ENCODE results near the gene METTL25B.
"Not testable (repeated sequence)": the region's sequence is repeated elsewhere in the genome, so short reads cannot be mapped to it uniquely, and the experiment has no call there.

Gene METTL25B

DNA sequence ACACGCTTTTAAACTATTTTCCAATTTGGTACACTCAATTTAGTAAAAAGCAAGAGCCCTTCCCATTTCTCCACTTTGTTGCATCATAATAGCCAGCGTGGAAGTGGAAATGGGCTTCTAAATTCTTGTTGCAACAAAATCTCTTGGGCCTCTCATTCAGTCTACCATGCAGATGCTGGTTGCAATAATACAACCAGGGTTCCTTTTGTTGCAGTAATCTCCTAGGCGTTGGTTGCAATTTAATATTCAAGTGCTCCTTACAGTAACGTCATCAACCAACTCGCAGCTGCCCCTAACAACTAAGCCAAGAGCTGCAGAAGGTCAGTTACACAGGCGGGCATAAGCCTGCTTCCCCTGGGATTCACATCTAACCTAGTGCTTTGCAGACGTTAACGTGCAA, 25.9 kb downstream of the METTL25B start:
- Histone ChIP-seq H3K4me1 (ENCODE audit: low read length) (peaks cover 13% of the 10 kb centered on the region), H3K4me3 (ENCODE audit: low read length) (no peak overlapping the region), H3K4me2 (ENCODE audit: low read length) (no peak overlapping the region), H3K79me2 (ENCODE audit: low read length) (peaks cover 40% of the 10 kb centered on the region), H3K36me3 (replicated peaks; ENCODE audit: low read depth, low read length) (peaks cover 15% of the 10 kb centered on the region), H3K9ac (ENCODE audit: low read length) (no peak overlapping the region), H3K27ac (ENCODE audit: low read length) (no peak overlapping the region), H4K20me1 (ENCODE audit: insufficient read depth, low read length) (no peaks in the 10 kb centered on the region), H3K27me3 (ENCODE audit: low read depth, low read length) (no peaks in the 10 kb centered on the region), H2AFZ (ENCODE audit: low read depth, low read length) (no peak overlapping the region), H3K9me3 (ENCODE audit: insufficient read depth, low read length) (no peaks in the 10 kb centered on the region)
- TF ChIP-seq, protein P1, sequence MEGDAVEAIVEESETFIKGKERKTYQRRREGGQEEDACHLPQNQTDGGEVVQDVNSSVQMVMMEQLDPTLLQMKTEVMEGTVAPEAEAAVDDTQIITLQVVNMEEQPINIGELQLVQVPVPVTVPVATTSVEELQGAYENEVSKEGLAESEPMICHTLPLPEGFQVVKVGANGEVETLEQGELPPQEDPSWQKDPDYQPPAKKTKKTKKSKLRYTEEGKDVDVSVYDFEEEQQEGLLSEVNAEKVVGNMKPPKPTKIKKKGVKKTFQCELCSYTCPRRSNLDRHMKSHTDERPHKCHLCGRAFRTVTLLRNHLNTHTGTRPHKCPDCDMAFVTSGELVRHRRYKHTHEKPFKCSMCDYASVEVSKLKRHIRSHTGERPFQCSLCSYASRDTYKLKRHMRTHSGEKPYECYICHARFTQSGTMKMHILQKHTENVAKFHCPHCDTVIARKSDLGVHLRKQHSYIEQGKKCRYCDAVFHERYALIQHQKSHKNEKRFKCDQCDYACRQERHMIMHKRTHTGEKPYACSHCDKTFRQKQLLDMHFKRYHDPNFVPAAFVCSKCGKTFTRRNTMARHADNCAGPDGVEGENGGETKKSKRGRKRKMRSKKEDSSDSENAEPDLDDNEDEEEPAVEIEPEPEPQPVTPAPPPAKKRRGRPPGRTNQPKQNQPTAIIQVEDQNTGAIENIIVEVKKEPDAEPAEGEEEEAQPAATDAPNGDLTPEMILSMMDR (IDR thresholded peaks at IDR 0.05; ENCODE audit: low read depth, low read length) = no peak
- no peak for TF ChIP-seq EZH2phosphoT487 (IDR thresholded peaks at IDR 0.05; ENCODE audit: low read depth)

DNA sequence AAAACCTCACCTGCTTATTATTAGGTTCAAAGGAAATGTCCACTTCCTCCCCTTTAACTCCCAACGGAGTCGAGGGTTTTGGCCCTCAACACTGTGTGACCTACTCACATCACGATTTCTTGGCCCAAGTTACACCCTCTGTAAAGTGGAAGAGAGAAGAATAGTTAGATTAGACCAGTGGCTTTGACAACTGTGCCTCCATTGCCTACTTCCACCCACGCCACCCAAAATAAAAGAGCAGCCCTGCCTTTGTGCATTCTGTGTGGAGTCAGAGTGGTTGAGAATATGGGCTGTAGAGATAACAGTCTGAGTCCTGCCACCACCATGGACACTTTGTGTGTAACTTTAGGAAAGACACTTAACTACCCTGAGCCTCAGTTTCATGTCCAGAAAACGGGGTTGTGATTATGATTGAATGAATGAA, 27.3 kb downstream of the METTL25B start:
- H4K20me1 ChIP-seq (ENCODE audit: insufficient read depth, low read length) = no peaks in the 10 kb centered on the region
- no peak overlapping the region for H3K4me2 ChIP-seq (ENCODE audit: low read length)
- no peak overlapping the region for H2AFZ ChIP-seq (ENCODE audit: low read depth, low read length)
- peaks cover 8% of the 10 kb centered on the region for H3K4me1 ChIP-seq (ENCODE audit: low read length)
- no peak overlapping the region for H3K9ac ChIP-seq (ENCODE audit: low read length)
- peaks cover 2% of the 10 kb centered on the region for H3K36me3 ChIP-seq (replicated peaks; ENCODE audit: low read depth, low read length)
- TF ChIP-seq, protein P1 (IDR thresholded peaks at IDR 0.05; ENCODE audit: low read depth, low read length) = no peak
- no peak for TF ChIP-seq EZH2phosphoT487 (IDR thresholded peaks at IDR 0.05; ENCODE audit: low read depth)
- H3K9me3 ChIP-seq (ENCODE audit: insufficient read depth, low read length) = no peaks in the 10 kb centered on the region
- H3K27ac ChIP-seq (ENCODE audit: low read length) = no peak overlapping the region
- H3K79me2 ChIP-seq (ENCODE audit: low read length) = peaks cover 27% of the 10 kb centered on the region
- no peak overlapping the region for H3K4me3 ChIP-seq (ENCODE audit: low read length)
- no peaks in the 10 kb centered on the region for H3K27me3 ChIP-seq (ENCODE audit: low read depth, low read length)

- Histone ChIP-seq H3K27me3 (ENCODE audit: low read depth, low read length) (no peaks in the 10 kb centered on the region), H4K20me1 (ENCODE audit: insufficient read depth, low read length) (no peaks in the 10 kb centered on the region), H2AFZ (ENCODE audit: low read depth, low read length) (no peak overlapping the region), H3K4me1 (ENCODE audit: low read length) (peaks cover 8% of the 10 kb centered on the region), H3K27ac (ENCODE audit: low read length) (no peak overlapping the region), H3K79me2 (ENCODE audit: low read length) (peaks cover 19% of the 10 kb centered on the region), H3K9me3 (ENCODE audit: insufficient read depth, low read length) (no peaks in the 10 kb centered on the region), H3K4me2 (ENCODE audit: low read length) (no peak overlapping the region), H3K4me3 (ENCODE audit: low read length) (no peak overlapping the region), H3K36me3 (replicated peaks; ENCODE audit: low read depth, low read length) (no peaks in the 10 kb centered on the region), H3K9ac (ENCODE audit: low read length) (no peak overlapping the region)
- TF ChIP-seq EZH2phosphoT487 (IDR thresholded peaks at IDR 0.05; ENCODE audit: low read depth) = no peak
- TF ChIP-seq, protein P1 (IDR thresholded peaks at IDR 0.05; ENCODE audit: low read depth, low read length) = no peak
Observed at GRCh38 chr1:156756355-156756754, 28.1 kb downstream of the METTL25B start.

DNA sequence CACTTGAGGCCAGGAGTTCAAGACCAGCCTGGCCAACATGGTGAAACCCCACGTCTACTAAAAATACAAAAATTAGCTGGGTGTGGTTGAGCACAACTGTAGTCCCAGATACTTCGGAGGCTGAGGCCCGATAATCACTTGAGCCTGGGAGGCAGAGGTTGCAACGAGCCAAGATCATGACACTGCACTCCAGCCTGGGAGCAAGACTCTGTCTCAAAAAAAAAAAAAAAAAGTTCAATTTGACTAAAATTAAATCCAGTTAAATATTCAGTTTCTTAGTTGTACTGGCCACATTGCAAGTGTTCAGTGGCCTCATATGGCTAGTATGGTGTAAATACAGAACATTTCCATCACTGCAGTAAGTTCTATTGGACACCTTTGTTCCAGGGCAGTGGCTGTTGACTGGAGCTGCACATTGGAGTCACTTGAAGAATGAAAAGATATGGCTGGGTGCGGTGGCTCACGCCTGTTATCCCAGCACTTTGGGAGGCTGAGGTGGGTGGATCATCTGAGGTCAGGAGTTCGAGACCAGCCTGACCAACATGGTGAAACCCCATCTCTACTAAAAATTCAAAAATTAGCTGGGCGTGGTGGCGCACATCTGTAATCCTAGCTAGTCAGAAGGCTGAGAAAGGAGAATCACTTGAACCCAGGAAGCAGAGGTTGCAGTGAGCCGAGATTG, 29.4 kb downstream of the METTL25B start:
- not testable (repeated sequence) for H3K79me2 ChIP-seq (ENCODE audit: low read length); H3K4me1 ChIP-seq (ENCODE audit: low read length); H3K27me3 ChIP-seq (ENCODE audit: low read depth, low read length); H3K9me3 ChIP-seq (ENCODE audit: insufficient read depth, low read length); H4K20me1 ChIP-seq (ENCODE audit: insufficient read depth, low read length); H3K9ac ChIP-seq (ENCODE audit: low read length); H3K4me2 ChIP-seq (ENCODE audit: low read length); H3K36me3 ChIP-seq (replicated peaks; ENCODE audit: low read depth, low read length); H3K4me3 ChIP-seq (ENCODE audit: low read length); H3K27ac ChIP-seq (ENCODE audit: low read length); H2AFZ ChIP-seq (ENCODE audit: low read depth, low read length)
